ENCODE results near the gene APCDD1. TPM values are rescaled to one million over a fixed set of nuclear protein-coding genes. Genes with fewer than 3 reads are reported as not detected.

APCDD1 gene
- total RNA-seq, 2 experiments from 2014 or later = not detected

DNA sequence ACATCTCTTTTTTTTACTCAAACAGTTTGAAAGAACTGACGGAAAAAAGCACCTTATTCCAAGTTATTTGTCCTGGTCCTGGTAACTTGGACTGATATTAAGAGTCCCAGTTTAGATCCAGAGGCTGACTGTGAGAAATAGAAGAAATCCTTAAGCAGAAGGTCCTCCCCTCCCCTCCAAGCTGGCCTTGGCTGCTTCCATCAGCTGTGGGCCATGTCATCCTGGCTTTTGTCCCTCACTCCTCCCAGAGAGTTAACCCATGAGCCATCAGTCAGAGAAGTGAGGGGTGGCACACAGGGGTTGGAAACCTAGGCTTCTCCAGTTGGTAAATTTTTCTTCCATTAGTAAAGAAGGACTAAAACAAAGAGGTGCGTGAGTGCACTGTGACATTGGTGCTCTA is 61.6 kb downstream of the APCDD1 start:
- no peak for DNase-seq
- no peak overlapping the region for H3K4me3 Mint-ChIP-seq
- CTCF ChIA-PET = no interaction called here
- H3K36me3 Mint-ChIP-seq (ENCODE audit: low read depth) = no peaks in the 10 kb centered on the region
- no peak overlapping the region for H3K27ac Mint-ChIP-seq
- peaks cover 29% of the 10 kb centered on the region for H3K27me3 Mint-ChIP-seq (ENCODE audit: low read depth)
- H3K9me3 Mint-ChIP-seq = no peaks in the 10 kb centered on the region
- intact Hi-C loops (cut with micrococcal nuclease) = no loop called here
- peaks cover 4% of the 10 kb centered on the region for H3K4me1 Mint-ChIP-seq (ENCODE audit: low read depth)

DNA sequence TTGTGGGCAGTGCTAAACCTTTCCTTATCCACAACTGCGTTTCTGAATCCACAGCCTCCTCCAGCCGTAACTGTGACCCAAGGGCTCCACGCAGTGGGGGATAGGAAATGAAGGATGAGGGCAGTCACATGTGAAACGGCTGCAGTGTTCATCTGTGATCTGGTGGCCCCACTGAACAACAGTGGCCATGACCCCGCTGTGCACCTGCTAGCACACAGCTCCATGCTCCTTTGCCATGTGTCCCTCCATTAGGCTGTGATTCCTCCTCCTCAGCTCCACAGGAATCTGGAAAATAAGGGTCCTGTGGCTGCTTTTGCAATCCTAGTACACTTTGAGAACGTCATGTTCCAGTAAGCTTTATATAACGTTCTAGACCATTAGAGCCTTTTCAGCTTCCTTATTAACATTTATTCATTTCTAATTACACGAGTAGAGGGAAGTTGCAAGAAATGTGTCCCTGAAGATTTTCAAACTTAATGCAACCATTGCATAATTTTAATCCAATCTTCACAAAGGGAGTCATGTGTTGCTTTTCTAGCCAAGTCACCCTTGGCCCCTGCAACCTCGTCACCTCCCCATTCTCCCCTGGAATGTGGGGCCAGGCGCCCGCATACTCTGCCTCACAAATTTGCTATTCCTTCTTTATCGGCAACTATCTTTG is 64.3 kb downstream of the APCDD1 start:
- H3K4me1 Mint-ChIP-seq (ENCODE audit: low read depth) = peaks cover 4% of the 10 kb centered on the region
- intact Hi-C loops (cut with micrococcal nuclease) = no loop called here
- H3K4me3 Mint-ChIP-seq = no peak overlapping the region
- H3K27ac Mint-ChIP-seq = no peak overlapping the region
- H3K9me3 Mint-ChIP-seq = no peaks in the 10 kb centered on the region
- H3K36me3 Mint-ChIP-seq (ENCODE audit: low read depth) = no peaks in the 10 kb centered on the region
- H3K27me3 Mint-ChIP-seq (ENCODE audit: low read depth) = peaks cover 19% of the 10 kb centered on the region
- DNase-seq = no peak
- CTCF ChIA-PET = interaction anchor here (2.2 to 4.5 kb wide), 2 partner anchors 28 to 547 kb away, joined by 6 to 32 read pairs; no protein-coding TSS in a partner anchor

DNA sequence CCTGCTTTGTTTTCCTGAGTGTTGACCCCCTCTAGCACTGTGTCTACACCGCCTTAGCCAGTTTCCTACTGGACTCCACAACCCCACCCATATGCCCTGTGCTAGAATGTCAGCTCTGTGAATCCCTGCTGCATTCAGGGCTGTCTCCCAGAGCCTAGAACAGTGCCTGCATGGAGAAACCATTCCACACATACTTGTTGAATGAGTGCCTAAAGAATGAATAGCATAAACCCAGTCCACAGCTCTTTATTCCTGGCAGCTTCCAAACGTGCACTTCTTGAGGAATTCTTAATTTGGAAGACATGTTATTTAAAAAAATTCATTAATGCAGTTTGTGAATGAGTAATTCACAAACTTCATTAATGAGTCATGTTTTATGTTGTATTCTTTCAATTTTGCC is 64.9 kb downstream of the APCDD1 start:
- Mint-ChIP-seq H3K36me3 (ENCODE audit: low read depth) (no peaks in the 10 kb centered on the region), H3K4me1 (ENCODE audit: low read depth) (peaks cover 5% of the 10 kb centered on the region), H3K4me3 (no peak overlapping the region), H3K27me3 (ENCODE audit: low read depth) (peaks cover 19% of the 10 kb centered on the region), H3K9me3 (no peaks in the 10 kb centered on the region), H3K27ac (no peak overlapping the region)
- intact Hi-C loops (cut with micrococcal nuclease) = no loop called here
- CTCF ChIA-PET = interaction anchor here (2.2 to 4.5 kb wide), 2 partner anchors 28 to 548 kb away, joined by 6 to 32 read pairs; no protein-coding TSS in a partner anchor
- DNase-seq = no peak

DNA sequence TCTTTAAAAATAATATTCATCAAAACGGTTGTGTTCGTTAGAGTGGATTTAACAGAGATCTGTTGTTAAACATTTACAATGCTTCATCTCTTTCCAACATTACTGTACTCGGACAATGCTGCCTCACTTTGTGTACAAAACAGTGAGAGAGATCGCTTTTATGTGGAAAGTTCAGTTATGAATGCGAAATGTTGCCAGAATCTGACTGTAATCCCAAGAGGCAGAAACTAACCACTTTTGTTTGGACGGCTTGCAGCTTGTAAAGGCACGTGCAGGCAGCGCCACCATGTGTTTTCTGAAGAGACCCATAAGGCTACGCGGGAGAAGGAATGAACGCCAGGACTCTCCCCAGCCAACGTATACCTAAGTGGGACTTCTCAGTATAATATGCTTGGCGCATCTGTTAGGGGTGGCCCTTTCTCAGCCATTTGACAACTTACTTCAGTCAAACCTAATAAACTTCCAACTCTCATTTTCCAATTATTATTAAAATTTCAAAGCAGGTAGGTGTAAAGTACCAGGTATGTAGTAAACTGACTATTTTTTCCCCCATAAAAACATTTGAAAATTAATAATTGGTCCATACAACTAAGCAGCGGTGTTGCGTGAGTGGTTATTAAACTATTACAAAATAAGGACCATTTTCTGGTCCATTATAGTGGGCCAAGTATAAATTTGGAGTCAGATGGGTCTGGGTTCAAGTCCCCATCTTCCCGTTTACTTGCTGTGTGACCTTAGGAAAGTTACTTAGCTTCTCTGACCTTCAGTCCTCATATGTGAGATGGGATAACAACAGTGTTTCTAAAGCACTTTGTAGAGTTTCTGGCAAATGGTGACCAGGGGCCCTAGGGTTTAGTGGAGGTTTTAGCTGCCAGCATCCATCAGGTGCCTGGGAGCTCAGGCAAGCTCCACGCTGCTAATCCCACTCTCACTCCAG is 65.8 kb downstream of the APCDD1 start:
- intact Hi-C loops (cut with micrococcal nuclease) = loop anchor here (1.0 to 10.0 kb wide), 5 partner anchors 29 to 1905 kb away; partner anchors contain the start of gene NDUFV2
- H3K4me1 Mint-ChIP-seq (ENCODE audit: low read depth) = peaks cover 14% of the 10 kb centered on the region
- CTCF ChIA-PET = interaction anchor here (0.7 to 4.5 kb wide), 2 partner anchors 40 to 548 kb away, joined by 3 to 32 read pairs; no protein-coding TSS in a partner anchor
- H3K36me3 Mint-ChIP-seq (ENCODE audit: low read depth) = no peaks in the 10 kb centered on the region
- no peak overlapping the region for H3K27ac Mint-ChIP-seq
- H3K9me3 Mint-ChIP-seq = no peaks in the 10 kb centered on the region
- DNase-seq = peak; percentile 84
- H3K27me3 Mint-ChIP-seq (ENCODE audit: low read depth) = peaks cover 17% of the 10 kb centered on the region
- H3K4me3 Mint-ChIP-seq = no peak overlapping the region

DNA sequence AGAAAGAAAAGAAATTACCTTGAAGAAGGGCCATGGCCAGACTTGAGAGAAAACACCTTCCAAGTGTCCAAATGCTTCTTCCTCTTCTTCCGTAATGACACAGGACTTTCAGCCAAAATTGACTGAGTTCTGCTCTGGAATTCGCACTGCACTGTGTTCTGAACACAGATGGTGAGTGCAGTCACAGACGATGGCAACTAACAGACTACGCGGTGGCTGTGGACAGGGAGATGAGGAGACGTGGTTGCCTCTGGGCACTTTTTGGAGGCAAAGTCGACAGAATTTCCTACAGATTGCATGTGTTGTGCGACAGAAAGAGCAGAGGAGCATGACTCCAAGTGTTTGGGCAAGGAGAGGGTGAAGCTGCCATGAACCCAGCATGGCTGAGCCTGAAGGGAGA is 67.1 kb downstream of the APCDD1 start:
- Mint-ChIP-seq H3K27ac (no peak overlapping the region), H3K9me3 (no peaks in the 10 kb centered on the region), H3K4me1 (ENCODE audit: low read depth) (peaks cover 18% of the 10 kb centered on the region), H3K4me3 (no peak overlapping the region), H3K36me3 (ENCODE audit: low read depth) (no peaks in the 10 kb centered on the region), H3K27me3 (ENCODE audit: low read depth) (peaks cover 17% of the 10 kb centered on the region)
- intact Hi-C loops (cut with micrococcal nuclease) = loop anchor here (2.0 to 10.0 kb wide), 4 partner anchors 31 to 1907 kb away; partner anchors contain the start of gene NDUFV2
- CTCF ChIA-PET = interaction anchor here (1.8 kb wide), 1 partner anchor 31 kb away, joined by 6 read pairs; no protein-coding TSS in a partner anchor
- DNase-seq = no peak

DNA sequence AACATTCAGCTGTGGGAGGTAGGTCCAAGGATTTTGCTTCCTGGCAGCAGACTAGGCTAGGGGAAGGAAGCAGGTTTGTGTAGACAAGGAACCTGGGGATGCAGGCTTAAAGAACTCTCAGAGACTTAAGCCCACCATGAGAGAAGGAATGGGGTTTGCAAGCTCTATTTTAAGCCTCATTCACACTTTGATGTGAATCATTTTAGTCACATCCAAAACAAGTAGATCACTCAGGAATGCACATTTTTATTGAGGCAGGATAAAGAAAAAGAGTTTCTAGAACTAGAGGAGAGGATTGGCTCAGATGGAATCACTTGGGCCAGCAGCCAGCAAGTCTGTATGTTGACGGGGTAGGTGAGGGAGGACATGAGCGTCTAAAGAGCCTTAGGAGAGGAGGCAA is 68.1 kb downstream of the APCDD1 start:
- H3K36me3 Mint-ChIP-seq (ENCODE audit: low read depth) = no peaks in the 10 kb centered on the region
- H3K4me3 Mint-ChIP-seq = no peak overlapping the region
- intact Hi-C loops (cut with micrococcal nuclease) = loop anchor here (10.0 kb wide), 3 partner anchors 488 to 1908 kb away; partner anchors contain the start of gene NDUFV2
- no peak overlapping the region for H3K27ac Mint-ChIP-seq
- peaks cover 24% of the 10 kb centered on the region for H3K4me1 Mint-ChIP-seq (ENCODE audit: low read depth)
- peaks cover 12% of the 10 kb centered on the region for H3K27me3 Mint-ChIP-seq (ENCODE audit: low read depth)
- DNase-seq = no peak
- CTCF ChIA-PET = interaction anchor here (1.8 kb wide), 1 partner anchor 32 kb away, joined by 6 read pairs; no protein-coding TSS in a partner anchor
- H3K9me3 Mint-ChIP-seq = no peaks in the 10 kb centered on the region

DNA sequence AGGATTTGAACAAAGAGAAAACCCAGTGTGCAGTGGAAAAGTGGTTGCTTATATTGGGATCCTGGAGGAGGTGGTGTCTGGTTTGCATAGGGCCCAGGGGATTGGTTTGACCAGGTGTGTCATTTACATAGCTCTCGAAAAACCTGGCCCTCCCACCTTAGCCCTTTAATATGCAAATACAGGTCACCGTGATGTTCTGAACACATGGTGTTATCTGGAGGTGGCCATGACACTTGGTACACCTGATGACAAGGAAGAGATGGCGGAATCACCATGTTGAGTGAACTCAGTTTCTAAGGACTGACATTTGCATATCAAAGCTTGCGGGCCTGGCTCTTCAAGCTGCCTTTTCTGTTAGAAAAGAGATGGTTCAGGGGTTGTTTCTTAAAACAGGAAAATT is 69.1 kb downstream of the APCDD1 start:
- Mint-ChIP-seq H3K9me3 (no peaks in the 10 kb centered on the region), H3K4me3 (no peak overlapping the region), H3K27me3 (ENCODE audit: low read depth) (peaks cover 9% of the 10 kb centered on the region), H3K27ac (no peak overlapping the region), H3K4me1 (ENCODE audit: low read depth) (peaks cover 31% of the 10 kb centered on the region), H3K36me3 (ENCODE audit: low read depth) (no peaks in the 10 kb centered on the region)
- intact Hi-C loops (cut with micrococcal nuclease) = loop anchor here (10.0 kb wide), 3 partner anchors 489 to 1909 kb away; partner anchors contain the start of gene NDUFV2
- no peak for DNase-seq
- CTCF ChIA-PET = interaction anchor here (1.8 kb wide), 1 partner anchor 33 kb away, joined by 6 read pairs; no protein-coding TSS in a partner anchor

DNA sequence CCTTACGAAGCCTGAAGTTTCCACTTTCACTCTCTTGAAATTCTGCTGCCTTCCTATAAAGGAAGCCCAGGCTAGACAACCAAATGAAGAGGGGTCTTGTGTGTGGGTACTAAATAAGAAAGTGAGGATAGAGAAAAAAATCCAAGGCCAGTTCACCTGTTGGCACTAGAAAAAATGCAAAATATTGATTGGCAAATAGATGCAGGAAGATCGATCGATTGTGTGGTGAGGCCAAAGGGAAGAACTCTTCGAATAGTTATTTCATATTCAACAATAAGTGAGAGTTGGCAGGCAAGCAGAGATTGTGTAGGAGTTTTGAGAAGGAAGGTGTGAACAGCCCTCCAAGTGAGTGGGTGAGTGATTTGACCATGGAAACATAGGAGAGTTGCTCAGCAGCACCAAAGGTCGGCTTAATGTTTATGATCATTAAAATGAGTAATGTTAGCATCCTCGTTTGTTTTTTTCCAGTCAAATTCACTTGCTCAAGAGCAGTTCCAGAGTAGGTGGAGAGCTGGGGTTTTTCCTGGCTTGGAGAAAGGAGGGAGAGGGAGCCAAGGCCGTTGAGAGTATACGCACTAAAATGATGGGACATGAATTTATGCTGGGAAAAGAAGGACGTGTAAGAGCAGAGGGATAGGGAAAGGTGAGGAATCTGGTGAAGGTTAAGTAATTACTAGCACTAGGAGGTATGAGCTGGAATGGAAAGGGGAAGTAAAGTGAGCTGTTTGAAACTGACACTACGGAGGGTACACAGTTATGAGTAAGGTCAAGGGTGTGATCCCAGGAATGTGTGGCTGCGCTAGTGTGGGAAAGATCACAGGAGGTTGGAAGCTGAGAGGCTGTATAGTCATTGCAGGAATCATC is 70.3 kb downstream of the APCDD1 start:
- Mint-ChIP-seq H3K36me3 (ENCODE audit: low read depth) (no peaks in the 10 kb centered on the region), H3K27me3 (ENCODE audit: low read depth) (no peaks in the 10 kb centered on the region), H3K4me1 (ENCODE audit: low read depth) (peaks cover 40% of the 10 kb centered on the region), H3K9me3 (no peaks in the 10 kb centered on the region), H3K4me3 (peak overlapping the region; percentile 95), H3K27ac (peak overlapping the region; percentile 47)
- DNase-seq = no peak
- CTCF ChIA-PET = interaction anchor here (1.8 kb wide), 1 partner anchor 553 kb away, joined by 9 read pairs; no protein-coding TSS in a partner anchor
- intact Hi-C loops (cut with micrococcal nuclease) = loop anchor here (1.0 to 10.0 kb wide), 7 partner anchors 490 to 1910 kb away; partner anchors contain the start of genes NDUFV2, PPP4R1 and RALBP1

DNA sequence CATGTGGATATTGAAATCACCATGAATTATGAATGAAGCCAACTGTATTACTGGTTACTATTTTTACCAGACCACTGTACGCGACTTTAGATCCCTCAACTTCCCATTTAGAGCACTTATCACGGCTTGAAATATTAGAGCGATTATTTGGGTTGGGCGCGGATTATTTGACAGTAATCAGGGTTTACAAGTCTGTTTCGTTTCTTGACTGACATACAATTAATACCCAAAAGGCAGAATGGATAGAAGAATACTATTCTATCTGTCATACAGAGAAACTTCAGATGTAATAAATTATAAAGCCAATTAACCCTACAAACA is 70.9 kb downstream of the APCDD1 start:
- peaks cover 43% of the 10 kb centered on the region for H3K4me1 Mint-ChIP-seq (ENCODE audit: low read depth)
- DNase-seq = no peak
- intact Hi-C loops (cut with micrococcal nuclease) = loop anchor here (1.0 to 10.0 kb wide), 7 partner anchors 491 to 1911 kb away; partner anchors contain the start of genes NDUFV2, PPP4R1 and RALBP1
- H3K36me3 Mint-ChIP-seq (ENCODE audit: low read depth) = peaks cover 2% of the 10 kb centered on the region
- no peak overlapping the region for H3K27ac Mint-ChIP-seq
- CTCF ChIA-PET = interaction anchor here (1.8 kb wide), 1 partner anchor 554 kb away, joined by 9 read pairs; no protein-coding TSS in a partner anchor
- H3K9me3 Mint-ChIP-seq = no peaks in the 10 kb centered on the region
- peak overlapping the region; percentile 95 for H3K4me3 Mint-ChIP-seq
- H3K27me3 Mint-ChIP-seq (ENCODE audit: low read depth) = no peaks in the 10 kb centered on the region

DNA sequence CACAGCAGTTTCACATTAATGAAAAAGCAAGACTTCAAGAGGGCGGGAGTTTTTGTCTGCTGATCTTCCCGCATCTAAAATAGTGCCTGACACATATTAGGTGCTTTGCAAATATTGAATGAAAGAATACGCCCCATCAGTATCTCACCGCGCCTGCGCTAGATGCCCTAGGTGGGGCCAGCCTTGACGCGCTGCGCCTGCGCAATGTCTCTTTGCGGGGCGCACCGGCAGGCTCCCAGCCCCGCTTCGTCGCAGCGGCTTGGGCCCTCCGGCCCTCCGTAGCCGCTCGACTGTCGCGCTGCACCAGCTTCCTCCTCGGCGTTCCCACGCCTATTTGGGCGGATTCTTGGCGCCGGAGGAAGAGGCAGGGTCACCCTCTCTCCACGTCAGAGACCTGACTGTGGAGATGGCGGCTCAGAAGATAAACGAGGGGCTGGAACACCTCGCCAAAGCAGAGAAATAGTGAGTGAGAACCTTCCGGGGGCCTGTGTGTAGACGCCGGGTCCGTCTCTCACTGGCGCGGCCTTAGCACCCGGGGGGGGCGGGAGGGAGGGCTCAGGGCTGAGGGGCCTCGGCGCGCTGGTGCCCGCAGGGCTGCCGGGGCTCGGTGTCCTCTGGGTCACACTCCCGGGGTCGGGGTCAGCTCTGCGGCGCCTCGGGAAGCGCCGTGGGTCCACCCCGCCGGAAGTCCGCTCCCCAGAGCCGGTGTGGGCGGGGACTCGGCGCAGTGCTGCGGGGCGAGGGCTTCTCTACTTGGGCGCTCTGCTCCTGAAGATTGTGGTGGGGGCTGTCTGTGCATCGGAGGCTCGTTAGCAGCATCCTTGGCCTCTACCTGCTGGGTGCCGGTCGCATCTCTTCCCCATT is 71.5 kb downstream of the APCDD1 start, which contains the start of gene NAPG:
TSS of gene NAPG (plus strand) at position 331 of the 864 bp plus-strand sequence. CDS start at position 407, 76 bp downstream.
- Mint-ChIP-seq H3K27me3 (ENCODE audit: low read depth) (no peaks in the 10 kb centered on the region), H3K27ac (peak within 1 kb of the TSS; percentile 89), H3K36me3 (ENCODE audit: low read depth) (peaks cover 3% of the 10 kb centered on the region), H3K4me1 (ENCODE audit: low read depth) (peaks cover 49% of the 10 kb centered on the region), H3K9me3 (no peaks in the 10 kb centered on the region), H3K4me3 (peak within 1 kb of the TSS; percentile 95)
- CTCF ChIA-PET = interaction anchor here (1.8 kb wide), 1 partner anchor 555 kb away, joined by 9 read pairs; no protein-coding TSS in a partner anchor
- intact Hi-C loops (cut with micrococcal nuclease) = loop anchor here (1.0 to 10.0 kb wide), 9 partner anchors 261 to 1911 kb away; partner anchors contain the start of genes IMPA2, NDUFV2, PPP4R1 and RALBP1
- peak; percentile 88 for DNase-seq
